Activated CD4-positive, alpha-beta T cell treated with anti-CD3 and anti-CD28 coated beads, Interleukin-2, amount 50 U/mL, for 24 hours (primary cell): Measurements from ENCODE around the gene KPNA1.

ENCODE experiments used
- DNase-seq, 2 donors: peaks; one replicate each; pipeline ENCODE4 v3.0.0-alpha.2; 2020; ENCODE audit warnings: low read depth in 1 of 2, low spot score in 1 of 2

KPNA1 gene

DNA sequence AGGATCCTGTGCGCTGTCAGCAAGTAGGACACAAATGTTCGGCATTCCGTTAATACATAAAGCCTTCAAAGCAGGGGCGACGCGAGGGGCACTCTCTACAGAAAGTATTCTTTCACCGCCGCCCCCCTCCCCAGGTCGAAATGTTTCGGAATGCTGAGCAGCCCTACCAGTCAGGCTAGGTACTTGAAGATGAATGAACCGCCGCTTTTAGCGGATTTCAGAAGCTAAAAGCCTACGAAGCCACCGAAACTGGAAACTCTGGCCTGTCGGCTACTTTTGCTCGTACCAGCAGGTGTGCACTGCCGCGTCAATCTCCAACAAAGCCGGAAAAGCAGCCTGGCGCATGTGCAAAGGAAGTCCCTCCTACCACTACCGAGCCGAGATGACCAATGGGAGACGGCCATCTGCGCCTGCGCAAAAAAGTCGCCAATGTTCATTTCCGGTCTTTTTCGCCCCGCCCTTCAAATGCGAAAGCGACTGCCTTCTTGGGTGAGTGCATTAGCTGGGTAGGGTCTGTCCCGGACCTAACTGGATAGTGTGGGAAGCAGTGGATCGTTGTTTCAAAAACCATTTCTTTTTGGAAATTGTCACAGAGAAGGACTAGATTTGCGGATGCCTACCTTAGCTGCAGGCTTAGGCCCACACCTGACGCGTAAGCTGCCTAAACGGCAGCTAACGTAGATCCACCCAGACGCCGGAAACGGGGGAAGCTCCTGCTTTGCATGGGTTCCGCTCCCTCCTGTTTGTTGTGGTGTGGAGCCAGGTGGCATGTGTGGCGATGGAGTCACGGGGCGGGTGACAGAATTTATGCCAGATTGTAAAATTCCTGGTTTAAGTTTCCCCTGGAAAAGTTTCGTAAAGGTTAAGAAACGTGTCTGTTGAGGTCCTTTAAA lies 98.7 kb downstream of the KPNA1 start, which contains the start of gene WDR5B:
Gene WDR5B, minus strand, starts transcription at position 301 of the 893 bp plus-strand sequence. CDS start 534 bp downstream, outside the sequence.
- peak; percentile 99 for DNase-seq

DNA sequence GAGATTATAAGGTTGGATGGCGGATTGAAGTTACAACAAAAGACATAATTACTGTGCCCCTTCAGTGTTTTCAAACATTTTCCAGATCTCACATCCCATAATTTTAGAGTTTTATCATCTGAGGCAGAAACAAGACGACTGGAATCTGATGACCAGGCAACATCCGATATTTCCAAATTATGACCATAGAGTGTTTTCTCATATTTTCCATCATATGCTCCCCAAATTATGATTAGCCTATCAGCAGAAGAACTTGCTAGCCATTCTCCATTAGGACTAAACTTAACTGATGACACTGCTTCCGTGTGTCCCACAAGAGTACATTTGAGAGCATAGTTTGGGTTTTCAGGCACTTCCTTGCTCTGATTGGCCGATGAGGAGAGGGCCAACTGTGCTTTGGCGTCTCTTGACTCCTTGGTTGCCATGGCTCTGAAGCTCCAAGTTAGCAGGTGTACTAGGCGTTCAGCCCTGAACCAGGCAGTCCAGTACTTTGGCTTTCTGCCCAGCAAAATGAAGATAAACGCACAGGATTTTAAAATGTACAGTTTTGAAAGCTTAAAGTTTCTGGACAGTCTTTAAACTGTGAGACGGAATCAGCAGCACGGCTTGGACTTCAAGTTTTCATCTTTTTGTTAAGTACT lies 99.5 kb downstream of the KPNA1 start:
- DNase-seq, result peak; percentile 2 to 23

DNA sequence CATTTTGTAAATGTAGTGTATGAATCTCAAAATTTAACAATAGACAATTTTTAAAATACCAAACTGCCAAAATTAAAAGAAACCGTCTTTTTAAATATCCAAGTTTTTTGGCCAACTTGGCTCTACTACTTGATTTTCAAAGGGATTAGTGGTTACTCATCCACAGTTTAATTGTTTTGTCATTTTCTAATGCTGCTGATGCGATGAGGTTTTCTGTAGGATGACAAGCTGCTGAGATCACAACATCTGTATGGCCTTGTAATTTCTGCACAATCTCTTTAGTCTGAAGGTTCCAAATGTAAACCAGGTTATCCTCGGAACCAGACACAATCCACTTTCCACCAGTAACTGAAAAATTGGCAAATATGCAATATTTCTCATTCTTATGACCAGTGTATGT lies 100.3 kb downstream of the KPNA1 start:
- no peak for DNase-seq

DNA sequence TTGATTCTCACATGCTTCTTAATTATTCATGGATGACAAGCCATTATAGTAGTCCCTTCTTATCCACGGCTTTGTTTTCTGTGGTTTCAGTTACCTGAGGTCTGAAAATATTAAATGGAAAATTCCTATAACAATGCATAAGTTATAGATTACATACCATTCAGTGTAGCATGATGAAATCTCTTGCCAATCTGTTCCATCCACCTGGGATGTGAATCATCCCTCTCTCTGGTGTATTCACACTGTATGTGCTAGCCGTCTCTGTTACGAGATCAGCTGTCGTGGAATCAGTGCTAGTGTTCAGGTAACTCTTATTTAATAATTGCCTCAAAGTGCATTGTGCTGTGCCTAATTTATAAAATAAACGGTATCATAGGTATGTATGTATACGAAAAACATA lies 104.1 kb downstream of the KPNA1 start:
- DNase-seq, result no peak

GRCh38 chr3:122410111-122410510 lies 104.6 kb downstream of the KPNA1 start:
- no peak for DNase-seq

DNA sequence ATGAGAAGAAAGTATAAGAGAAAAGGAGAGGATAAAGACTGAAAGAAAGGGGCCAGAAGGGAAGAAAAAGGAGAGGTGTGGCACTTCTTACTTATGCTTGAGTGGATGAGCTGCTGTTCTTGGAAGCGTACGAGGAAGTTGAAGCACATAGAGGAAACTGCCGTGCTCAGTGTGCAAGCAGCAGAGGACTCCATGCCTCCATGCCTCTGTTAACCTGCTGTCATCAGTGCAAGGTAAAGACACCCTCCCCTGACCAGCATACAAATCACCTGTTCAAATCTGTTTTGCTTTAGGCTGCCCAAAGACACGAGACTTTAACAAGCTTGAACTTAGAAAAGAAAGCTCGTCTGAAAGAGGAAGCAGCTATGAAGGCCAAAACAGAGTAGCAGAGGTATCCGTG lies 105.3 kb downstream of the KPNA1 start:
- DNase-seq, result no peak

DNA sequence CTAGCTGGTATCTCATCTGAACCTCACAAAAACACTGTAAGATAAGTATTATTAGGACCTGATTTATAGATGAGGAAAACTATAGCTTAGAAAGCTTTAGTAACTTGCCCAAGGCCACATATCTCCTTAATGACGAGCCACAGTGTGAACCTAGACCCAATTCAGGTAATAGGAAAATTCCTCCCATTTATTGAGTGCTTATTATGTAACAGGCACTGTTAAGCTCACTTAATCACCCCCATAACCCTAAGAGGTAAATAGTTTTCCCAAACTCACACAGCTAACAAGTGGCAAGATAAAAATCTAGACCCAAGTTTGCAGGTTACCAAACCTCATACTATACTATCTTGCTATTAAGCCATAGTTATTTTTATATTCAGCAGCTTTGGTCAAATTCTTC lies 106.8 kb downstream of the KPNA1 start:
- DNase-seq, result no peak

GRCh38 chr3:122406198-122406597 lies 108.5 kb downstream of the KPNA1 start:
- DNase-seq, result no peak

DNA sequence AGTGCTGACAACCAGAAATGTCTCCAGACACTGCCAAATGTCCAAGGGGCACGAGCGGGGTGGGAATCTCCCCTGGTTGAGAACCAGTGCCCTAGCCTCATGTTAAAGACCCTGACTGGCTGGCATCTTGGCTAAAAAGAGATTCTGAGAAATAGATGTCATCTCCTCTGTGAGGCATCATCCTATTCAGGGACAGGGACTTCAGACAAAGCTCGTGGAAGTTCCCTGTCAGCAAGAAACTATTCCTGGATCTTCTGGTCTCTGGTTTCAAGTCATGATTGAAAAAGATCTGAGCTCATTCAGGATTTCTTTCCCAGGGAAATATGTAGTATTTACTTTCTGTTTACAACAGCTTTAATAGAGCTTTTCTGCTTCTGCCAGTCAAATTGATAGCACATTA lies 109.7 kb downstream of the KPNA1 start:
- DNase-seq, result no peak

- DNase-seq, result no peak
Observed at GRCh38 chr3:122403489-122403888, 111.2 kb downstream of the KPNA1 start.

DNA sequence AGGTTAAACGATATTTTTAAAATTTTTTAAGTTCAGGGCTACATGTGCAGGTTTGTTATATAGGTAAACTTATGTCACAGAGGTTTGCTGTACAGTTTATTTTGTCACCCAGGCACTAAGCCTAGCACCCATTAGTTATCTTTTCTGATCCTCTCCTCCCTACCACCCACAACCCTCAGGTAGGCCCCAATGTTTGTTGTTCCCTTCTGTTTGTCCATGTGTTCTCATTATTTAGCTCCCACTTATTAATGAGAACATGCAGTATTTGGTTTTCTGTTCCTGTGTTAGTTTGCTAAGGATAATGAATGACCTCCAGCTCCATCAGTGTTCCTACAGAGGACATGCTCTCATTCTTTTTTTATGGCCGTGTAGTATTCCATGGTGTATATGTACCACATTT lies 115.8 kb downstream of the KPNA1 start:
- DNase-seq, result no peak

- DNase-seq, result no peak
Observed at GRCh38 chr3:122397201-122397600, 117.5 kb downstream of the KPNA1 start.

DNA sequence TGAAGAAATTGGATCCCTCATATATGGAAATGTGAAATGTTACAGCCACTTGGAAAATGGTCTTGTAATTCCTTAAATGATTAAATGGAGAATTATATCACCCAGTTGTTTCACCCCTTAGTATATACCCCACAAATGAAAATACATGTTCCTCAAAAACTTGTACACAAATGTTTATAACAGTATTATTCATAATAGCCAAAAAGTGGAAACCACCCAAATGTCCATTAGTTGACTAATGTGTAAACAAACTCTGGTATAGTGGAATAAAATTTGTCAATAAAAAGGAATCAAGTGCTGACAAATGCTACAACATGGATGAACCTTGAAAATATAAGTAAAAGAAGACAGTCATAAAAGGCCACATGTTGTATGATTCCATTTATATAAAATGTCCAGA lies 118.2 kb downstream of the KPNA1 start:
- DNase-seq, result no peak

DNA sequence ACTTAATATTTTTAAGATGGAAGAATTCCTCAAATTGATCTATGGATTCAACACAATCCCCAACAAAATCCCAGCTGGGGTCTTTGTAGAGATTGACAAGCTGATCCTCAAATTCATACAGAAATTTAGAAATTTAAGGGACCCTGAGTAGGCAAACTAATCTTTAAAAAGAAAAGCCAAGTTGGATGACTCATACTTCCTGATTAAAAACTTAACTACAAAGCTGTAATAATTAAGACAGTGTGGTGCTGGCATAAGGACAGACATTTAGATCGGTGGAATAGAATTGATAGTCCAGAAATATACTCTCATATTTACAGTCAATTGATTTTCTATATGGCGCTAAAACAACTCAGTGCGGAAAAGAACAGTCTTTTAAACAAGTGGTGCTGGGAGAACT lies 119.2 kb downstream of the KPNA1 start:
- no peak for DNase-seq

DNA sequence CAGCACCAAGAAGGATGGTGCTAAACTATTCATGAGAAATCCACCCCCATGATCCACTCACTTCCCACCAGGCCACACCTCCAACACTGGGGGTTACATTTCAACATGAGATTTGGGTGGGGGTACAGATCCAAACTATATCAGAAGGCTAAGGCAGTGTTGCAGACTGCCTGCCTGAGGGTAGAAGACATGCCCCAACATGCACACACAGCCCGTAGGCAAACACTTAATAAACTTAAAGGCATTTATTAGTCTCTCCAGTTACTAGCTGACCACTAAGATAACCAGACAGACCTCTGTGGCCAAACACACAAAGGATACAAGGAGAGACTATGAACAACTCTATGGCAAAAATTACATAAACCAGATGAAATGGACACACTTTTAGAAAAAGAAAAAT lies 120.6 kb downstream of the KPNA1 start:
- no peak for DNase-seq

- no peak for DNase-seq
Observed at GRCh38 chr3:122392868-122393844, 121.6 kb downstream of the KPNA1 start.

DNA sequence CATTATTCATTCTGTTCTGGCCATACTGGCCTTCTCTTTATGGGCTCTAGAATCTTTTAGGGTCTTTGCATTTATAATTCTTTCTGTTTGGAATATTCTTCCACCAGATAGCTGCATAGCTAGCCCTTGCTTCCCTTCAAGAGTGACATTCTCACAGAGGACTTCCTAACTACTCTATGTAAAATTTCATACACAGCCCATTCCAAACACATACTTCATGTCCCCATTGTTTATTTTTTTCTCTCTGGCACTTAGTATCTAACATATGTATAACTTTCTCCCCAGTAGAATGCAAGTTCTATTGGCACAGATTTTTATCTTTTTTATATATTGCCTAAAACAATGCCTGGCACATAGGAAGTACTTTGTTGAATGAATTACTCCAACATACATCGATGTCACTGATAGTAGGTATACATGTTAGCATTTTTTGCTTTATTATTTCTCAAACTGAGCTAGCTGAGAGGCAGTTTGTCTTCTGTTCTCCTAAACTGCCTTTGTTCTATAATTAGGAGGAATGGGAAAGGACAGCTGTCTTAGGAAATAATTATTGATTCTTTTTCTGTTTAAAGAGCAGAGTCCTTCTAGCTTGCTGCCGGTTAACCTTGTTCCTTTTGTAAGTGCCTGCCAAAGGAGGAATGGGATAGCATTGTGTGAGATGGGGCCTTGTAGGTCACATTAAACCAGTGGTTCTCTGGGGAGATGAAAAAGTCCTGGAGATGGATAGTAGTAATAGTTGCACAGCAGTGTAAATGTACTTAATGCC lies 122.9 kb downstream of the KPNA1 start:
- no peak for DNase-seq

GRCh38 chr3:122390665-122391064 lies 124.1 kb downstream of the KPNA1 start:
- no peak for DNase-seq

DNA sequence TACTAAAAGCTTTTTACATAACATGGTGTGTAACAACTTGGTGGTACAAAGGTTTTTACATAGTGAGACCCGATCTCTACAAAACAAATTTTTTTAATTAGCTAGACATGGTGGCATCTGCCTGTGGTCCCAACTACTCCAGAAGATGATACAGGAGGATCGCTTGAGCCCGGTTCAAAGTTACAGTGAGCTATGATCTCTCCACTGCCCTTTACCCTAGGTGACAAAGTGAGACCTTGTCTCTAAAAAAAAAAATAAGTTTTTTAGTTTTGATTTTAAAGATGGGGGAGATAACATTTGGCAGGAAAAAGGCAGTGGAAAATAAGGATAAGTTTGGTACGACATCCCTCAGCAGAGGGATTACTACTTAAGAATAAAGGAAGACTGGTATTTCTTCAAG lies 124.8 kb downstream of the KPNA1 start:
- DNase-seq, result no peak

GRCh38 chr3:122389197-122389596 lies 125.5 kb downstream of the KPNA1 start:
- DNase-seq, result no peak

- no peak for DNase-seq
Observed at GRCh38 chr3:122387709-122388108, 127.0 kb downstream of the KPNA1 start.
